HEK293 (cell line): ENCODE data around the gene PPP1R1A.

Experiments used
- CTCF ChIA-PET: fragments of 350-600 bp; formaldehyde crosslinking; extraction: SDS; loops from one replicate; lab custom pipeline; 2021; ENCODE audit warnings: antibody characterized with exemption; lab: Yijun Ruan, JAX
- POLR2A ChIA-PET: fragments of 300-600 bp; formaldehyde crosslinking; extraction: SDS; loops from one replicate; lab custom pipeline; 2020; ENCODE audit warnings: antibody characterized with exemption, inconsistent platforms; lab: Yijun Ruan, JAX
- H3K27ac ChIP-seq: fragments of 200-500 bp; sonication (Bioruptor generic); 2 replicates; pipeline ENCODE4 v1.5.1; 2014; ENCODE audit warnings: low read depth, low read length, control low read depth, inconsistent platforms; ENCODE audit errors: extremely low read depth
- H3K36me3 ChIP-seq, 2 experiments: fragments of 200-500 bp in 1 of 2; sonication (Bioruptor generic) in 1 of 2; 1 replicate in 1 of 2; 2 replicates in 1 of 2; pipeline ENCODE4 v1.5.1; 2014 to 2017; ENCODE audit warnings: inconsistent platforms in 2 of 2, low read length in 2 of 2; ENCODE audit not compliant: control insufficient read depth in 2 of 2, insufficient read depth in 1 of 2
- H3K4me1 ChIP-seq: fragments of 200-500 bp; sonication (Bioruptor generic); 2 replicates; pipeline ENCODE4 v1.5.1; 2014; ENCODE audit warnings: mild to moderate bottlenecking, low read length, inconsistent platforms; ENCODE audit not compliant: control insufficient read depth, insufficient read depth
- H3K4me3 ChIP-seq: 2 replicates; pipeline ENCODE4 v1.5.1; 2011; ENCODE audit warnings: low read depth, mild to moderate bottlenecking, control low read depth, low read length, moderate library complexity
- H3K9me3 ChIP-seq: fragments of 200-500 bp; sonication (Bioruptor generic); 2 replicates; pipeline ENCODE4 v1.5.1; 2014; ENCODE audit warnings: low read depth, low read length, inconsistent platforms; ENCODE audit not compliant: control insufficient read depth, insufficient read depth
- INSM2 ChIP-seq: fragments of 450-650 bp; formaldehyde crosslinking; IDR thresholded peaks from 2 replicates; pipeline ENCODE4 v1.5.1; 2016; ENCODE audit warnings: missing biosample characterization, missing genetic modification characterization
- PRDM10 ChIP-seq: fragments of 450-650 bp; formaldehyde crosslinking; IDR thresholded peaks from 2 replicates; pipeline ENCODE4 v1.5.1; 2016; ENCODE audit warnings: missing biosample characterization, missing genetic modification characterization
- RBAK ChIP-seq: fragments of 450-650 bp; formaldehyde crosslinking; IDR thresholded peaks from 2 replicates; pipeline ENCODE4 v1.5.1; 2016; ENCODE audit warnings: missing biosample characterization, missing genetic modification characterization
- REST ChIP-seq: fragments of 450-650 bp; formaldehyde crosslinking; IDR thresholded peaks from 2 replicates; pipeline ENCODE4 v1.5.1; 2016; ENCODE audit warnings: missing biosample characterization, missing genetic modification characterization
- SP3 ChIP-seq: fragments of 450-650 bp; formaldehyde crosslinking; IDR thresholded peaks from 2 replicates; pipeline ENCODE4 v1.5.1; 2016; ENCODE audit warnings: missing biosample characterization, missing genetic modification characterization
- WT1 ChIP-seq: fragments of 450-650 bp; formaldehyde crosslinking; IDR thresholded peaks from 2 replicates; pipeline ENCODE4 v1.5.1; 2016; ENCODE audit warnings: missing biosample characterization, missing genetic modification characterization
- ZBTB6 ChIP-seq: fragments of 450-650 bp; formaldehyde crosslinking; IDR thresholded peaks from 2 replicates; pipeline ENCODE4 v1.5.1; 2017; ENCODE audit warnings: missing biosample characterization, missing genetic modification characterization
- ZFP3 ChIP-seq: fragments of 450-650 bp; formaldehyde crosslinking; IDR thresholded peaks from 2 replicates; pipeline ENCODE4 v1.5.1; 2016; ENCODE audit warnings: low read depth, missing biosample characterization, missing genetic modification characterization
- ZNF112 ChIP-seq: fragments of 450-650 bp; formaldehyde crosslinking; IDR thresholded peaks from 2 replicates; pipeline ENCODE4 v1.5.0; 2017; ENCODE audit warnings: missing biosample characterization, missing genetic modification characterization
- ZNF174 ChIP-seq: fragments of 450-650 bp; formaldehyde crosslinking; IDR thresholded peaks from 2 replicates; pipeline ENCODE4 v1.5.0; 2017; ENCODE audit warnings: missing biosample characterization, mild to moderate bottlenecking, missing genetic modification characterization
- ZNF354C ChIP-seq: fragments of 450-650 bp; formaldehyde crosslinking; IDR thresholded peaks from 2 replicates; pipeline ENCODE4 v1.5.1; 2016; ENCODE audit warnings: missing biosample characterization, missing genetic modification characterization, low read depth, borderline replicate concordance
- ZNF518A ChIP-seq: fragments of 450-650 bp; formaldehyde crosslinking; conservative IDR thresholded peaks from 2 replicates; pipeline ENCODE4 v1.5.1; 2016; ENCODE audit warnings: low read depth, missing biosample characterization, missing genetic modification characterization
- ZNF558 ChIP-seq: fragments of 450-650 bp; formaldehyde crosslinking; IDR thresholded peaks from 2 replicates; pipeline ENCODE4 v1.5.1; 2016; ENCODE audit warnings: missing biosample characterization, missing genetic modification characterization
- ZNF621 ChIP-seq: fragments of 450-650 bp; formaldehyde crosslinking; IDR thresholded peaks from 2 replicates; pipeline ENCODE4 v1.5.1; 2017; ENCODE audit warnings: missing biosample characterization, missing genetic modification characterization
- ZNF707 ChIP-seq: fragments of 450-650 bp; formaldehyde crosslinking; IDR thresholded peaks from 2 replicates; pipeline ENCODE4 v1.5.1; 2016; ENCODE audit warnings: missing biosample characterization, missing genetic modification characterization
- ZNF76 ChIP-seq: fragments of 450-650 bp; formaldehyde crosslinking; IDR thresholded peaks from 2 replicates; pipeline ENCODE4; 2016; ENCODE audit warnings: low read depth, missing biosample characterization, missing genetic modification characterization, borderline replicate concordance
- ZNF837 ChIP-seq: fragments of 450-650 bp; formaldehyde crosslinking; IDR thresholded peaks from 2 replicates; pipeline ENCODE4 v1.5.1; 2016; ENCODE audit warnings: missing biosample characterization, missing genetic modification characterization
- ZSCAN5A ChIP-seq: fragments of 450-650 bp; formaldehyde crosslinking; IDR thresholded peaks from 2 replicates; pipeline ENCODE4 v1.5.1; 2016; ENCODE audit warnings: missing biosample characterization, missing genetic modification characterization

PPP1R1A gene

GRCh38 chr12:54569995-54570528, 18.4 kb downstream of the PPP1R1A start (continued):
- TF ChIP-seq PRDM10 (tag by site-specific recombination) (no peak), ZNF76 (no peak), ZNF354C (tag by site-specific recombination) (no peak), RBAK (tag by site-specific recombination) (no peak), ZNF112 (no peak), ZNF558 (tag by site-specific recombination) (no peak), SP3 (tag by site-specific recombination) (no peak), WT1 (tag by site-specific recombination) (no peak), ZNF174 (no peak), ZNF707 (tag by site-specific recombination) (no peak), ZNF518A (tag by site-specific recombination) (no peak)
- TF ChIP-seq, all 188 proteins: peak for 0

GRCh38 chr12:54569072-54569471, 19.4 kb downstream of the PPP1R1A start:
- CTCF ChIA-PET = interaction anchor here (0.7 to 1.0 kb wide), 3 partner anchors 11 to 42 kb away, joined by 3 to 7 read pairs (median 5); no protein-coding TSS in a partner anchor
- POLR2A ChIA-PET = no interaction called here
- no peak overlapping the region for H3K4me3 ChIP-seq
- no peak overlapping the region for H3K27ac ChIP-seq
- no peaks in the 10 kb centered on the region for H3K9me3 ChIP-seq
- H3K4me1 ChIP-seq = no peaks in the 10 kb centered on the region
- no peaks in the 10 kb centered on the region for H3K36me3 ChIP-seq
- no peak for TF ChIP-seq ZBTB6 (tag by site-specific recombination)
- no peak for TF ChIP-seq ZNF621 (tag by site-specific recombination)
- TF ChIP-seq ZNF837 (tag by site-specific recombination) = no peak
- TF ChIP-seq ZFP3 (tag by site-specific recombination) = no peak
- TF ChIP-seq ZSCAN5A (tag by site-specific recombination) = no peak
- TF ChIP-seq REST (tag by site-specific recombination) = no peak
- TF ChIP-seq INSM2 = no peak
